ENCODE data around the gene TREH.

DNA sequence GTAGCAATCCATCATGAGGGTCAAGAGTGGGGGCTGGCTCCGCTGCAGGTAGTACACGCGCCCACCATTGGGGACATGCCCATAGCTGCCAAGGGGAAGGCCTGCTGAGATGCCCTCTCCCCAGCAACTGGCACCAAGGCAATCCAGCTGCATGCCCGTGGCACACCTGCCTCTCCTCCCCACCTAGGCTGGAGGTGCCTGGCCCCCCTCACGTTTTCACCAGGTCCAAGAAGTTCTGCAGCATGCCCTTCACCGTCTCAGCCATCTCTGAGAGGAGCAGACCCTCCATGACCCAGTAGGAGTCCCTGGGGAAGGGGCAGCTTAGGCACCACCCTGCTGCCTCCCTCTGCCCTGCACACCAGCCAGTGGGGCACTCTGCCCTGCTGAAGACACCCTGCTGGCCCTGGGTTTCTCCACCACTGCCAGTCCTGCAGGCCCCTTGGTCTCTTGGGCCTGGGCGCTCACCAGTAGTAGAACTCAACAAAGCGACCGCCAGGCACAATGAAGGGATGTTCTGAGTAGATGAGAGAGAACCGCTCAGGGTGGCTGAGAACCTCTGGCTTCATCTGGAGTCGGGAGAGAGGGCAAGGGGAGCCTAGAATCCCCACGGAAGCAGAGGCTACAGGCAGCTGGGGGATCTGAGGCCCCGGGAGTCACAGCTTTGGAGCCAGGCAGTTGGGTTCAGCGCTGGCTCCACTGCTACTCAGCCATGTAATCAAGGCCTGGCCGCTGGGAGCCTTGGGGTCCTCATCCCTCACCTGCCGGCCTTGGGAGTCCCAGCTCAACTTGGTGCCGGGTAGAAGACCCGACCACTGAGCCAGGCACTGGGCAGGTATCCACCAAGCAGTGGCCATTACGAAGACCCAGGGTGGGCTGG is 17.8 kb downstream of the TREH start:
- TF ChIP-seq, protein P1, sequence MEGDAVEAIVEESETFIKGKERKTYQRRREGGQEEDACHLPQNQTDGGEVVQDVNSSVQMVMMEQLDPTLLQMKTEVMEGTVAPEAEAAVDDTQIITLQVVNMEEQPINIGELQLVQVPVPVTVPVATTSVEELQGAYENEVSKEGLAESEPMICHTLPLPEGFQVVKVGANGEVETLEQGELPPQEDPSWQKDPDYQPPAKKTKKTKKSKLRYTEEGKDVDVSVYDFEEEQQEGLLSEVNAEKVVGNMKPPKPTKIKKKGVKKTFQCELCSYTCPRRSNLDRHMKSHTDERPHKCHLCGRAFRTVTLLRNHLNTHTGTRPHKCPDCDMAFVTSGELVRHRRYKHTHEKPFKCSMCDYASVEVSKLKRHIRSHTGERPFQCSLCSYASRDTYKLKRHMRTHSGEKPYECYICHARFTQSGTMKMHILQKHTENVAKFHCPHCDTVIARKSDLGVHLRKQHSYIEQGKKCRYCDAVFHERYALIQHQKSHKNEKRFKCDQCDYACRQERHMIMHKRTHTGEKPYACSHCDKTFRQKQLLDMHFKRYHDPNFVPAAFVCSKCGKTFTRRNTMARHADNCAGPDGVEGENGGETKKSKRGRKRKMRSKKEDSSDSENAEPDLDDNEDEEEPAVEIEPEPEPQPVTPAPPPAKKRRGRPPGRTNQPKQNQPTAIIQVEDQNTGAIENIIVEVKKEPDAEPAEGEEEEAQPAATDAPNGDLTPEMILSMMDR (IDR thresholded peaks at IDR 0.05): no peak
- no peak for TF ChIP-seq POLR2A (IDR thresholded peaks at IDR 0.05)
